ENCODE results near the gene EHMT1.

The EHMT1 gene

DNA sequence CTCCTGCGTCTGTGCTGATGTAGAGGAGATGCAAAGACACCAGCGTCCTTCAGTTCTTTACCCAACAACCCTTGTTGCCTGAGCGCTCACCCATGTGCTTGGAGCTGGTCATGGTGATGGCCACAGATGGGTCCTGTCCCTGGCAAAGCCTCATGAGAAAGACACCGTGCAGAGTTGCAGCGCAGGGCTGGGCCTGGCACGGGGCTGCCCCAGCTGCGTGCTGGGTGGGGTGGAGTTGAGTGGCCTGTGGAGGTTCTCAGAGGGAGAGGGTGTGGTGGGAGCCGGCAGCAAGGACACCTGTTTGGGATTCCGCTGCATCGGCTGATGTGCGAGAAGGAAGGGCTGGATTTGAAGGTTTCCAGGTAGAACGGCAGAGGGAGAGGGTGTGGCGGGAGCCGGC lies 133.6 kb downstream of the EHMT1 start:
- H3K27ac Mint-ChIP-seq: peak overlapping the region; percentile 88
- H3K27me3 Mint-ChIP-seq (ENCODE audit: low read depth, poor library complexity): no peaks in the 10 kb centered on the region
- DNase-seq: no peak
- no peak overlapping the region for H3K4me3 Mint-ChIP-seq
- peaks cover 33% of the 10 kb centered on the region for H3K9me3 Mint-ChIP-seq
- H3K36me3 Mint-ChIP-seq (ENCODE audit: low read depth): peaks cover 85% of the 10 kb centered on the region
- peaks cover 33% of the 10 kb centered on the region for H3K4me1 Mint-ChIP-seq
- no peak for TF ChIP-seq CTCF (IDR thresholded peaks at IDR 0.05)

- no peaks in the 10 kb centered on the region for H3K27me3 Mint-ChIP-seq (ENCODE audit: low read depth, poor library complexity)
Observed at GRCh38 chr9:137753192-137753765, 134.5 kb downstream of the EHMT1 start.

GRCh38 chr9:137755261-137755927 lies 136.6 kb downstream of the EHMT1 start:
- H3K27ac Mint-ChIP-seq: no peak overlapping the region
- peaks cover 42% of the 10 kb centered on the region for H3K4me1 Mint-ChIP-seq
- peaks cover 33% of the 10 kb centered on the region for H3K9me3 Mint-ChIP-seq
- H3K27me3 Mint-ChIP-seq (ENCODE audit: low read depth, poor library complexity): no peaks in the 10 kb centered on the region
- H3K36me3 Mint-ChIP-seq (ENCODE audit: low read depth): peaks cover 99% of the 10 kb centered on the region
- TF ChIP-seq CTCF (IDR thresholded peaks at IDR 0.05): no peak
- no peak overlapping the region for H3K4me3 Mint-ChIP-seq
- no peak for DNase-seq

More at GRCh38 chr9:137753192-137753765, 134.5 kb downstream of the EHMT1 start:
- peaks cover 33% of the 10 kb centered on the region for H3K9me3 Mint-ChIP-seq
- no peak overlapping the region for H3K4me3 Mint-ChIP-seq
- H3K36me3 Mint-ChIP-seq (ENCODE audit: low read depth): peaks cover 89% of the 10 kb centered on the region
- TF ChIP-seq CTCF (IDR thresholded peaks at IDR 0.05): no peak
- H3K4me1 Mint-ChIP-seq: peaks cover 34% of the 10 kb centered on the region
- no peak for DNase-seq
- H3K27ac Mint-ChIP-seq: peak overlapping the region; percentile 88

DNA sequence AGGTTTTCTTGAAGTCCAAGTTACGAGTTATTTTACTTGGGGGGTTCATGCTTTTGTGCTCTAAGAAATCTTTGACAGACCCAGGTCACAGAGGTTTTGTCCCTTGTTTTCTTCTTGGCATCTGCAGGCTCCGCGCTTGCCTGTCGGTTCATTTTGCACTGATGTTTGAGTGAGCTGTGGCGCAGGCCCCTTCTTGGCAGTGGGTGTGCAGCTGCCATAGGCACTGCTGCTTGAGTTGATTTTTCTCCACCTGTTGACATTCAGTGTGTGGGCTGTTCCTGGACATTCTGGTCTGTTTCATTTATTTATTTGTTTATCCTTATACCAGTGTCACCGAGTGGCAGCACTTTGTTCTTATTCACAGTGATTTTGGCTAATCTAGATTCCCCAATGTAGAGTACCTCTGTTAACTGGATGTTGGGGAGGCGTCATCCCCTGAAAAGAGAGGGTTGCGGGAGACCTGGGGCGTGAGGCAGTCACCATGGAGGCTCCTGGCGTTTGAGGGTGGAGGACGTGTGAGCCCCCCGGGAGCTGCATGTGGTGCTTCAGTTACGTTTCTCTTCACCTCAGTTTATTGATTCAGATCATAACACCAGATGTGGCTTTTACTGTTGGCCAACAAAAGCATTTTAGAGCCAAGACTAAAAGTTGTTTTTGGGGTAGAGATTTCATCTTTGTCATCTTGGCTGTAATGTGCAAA lies 137.4 kb downstream of the EHMT1 start:
- H3K36me3 Mint-ChIP-seq (ENCODE audit: low read depth): peaks cover 98% of the 10 kb centered on the region
- H3K4me3 Mint-ChIP-seq: no peak overlapping the region
- no peaks in the 10 kb centered on the region for H3K27me3 Mint-ChIP-seq (ENCODE audit: low read depth, poor library complexity)
- DNase-seq: no peak
- TF ChIP-seq CTCF (IDR thresholded peaks at IDR 0.05): no peak
- peaks cover 34% of the 10 kb centered on the region for H3K4me1 Mint-ChIP-seq
- H3K27ac Mint-ChIP-seq: peak overlapping the region; percentile 22
- H3K9me3 Mint-ChIP-seq: peaks cover 33% of the 10 kb centered on the region

DNA sequence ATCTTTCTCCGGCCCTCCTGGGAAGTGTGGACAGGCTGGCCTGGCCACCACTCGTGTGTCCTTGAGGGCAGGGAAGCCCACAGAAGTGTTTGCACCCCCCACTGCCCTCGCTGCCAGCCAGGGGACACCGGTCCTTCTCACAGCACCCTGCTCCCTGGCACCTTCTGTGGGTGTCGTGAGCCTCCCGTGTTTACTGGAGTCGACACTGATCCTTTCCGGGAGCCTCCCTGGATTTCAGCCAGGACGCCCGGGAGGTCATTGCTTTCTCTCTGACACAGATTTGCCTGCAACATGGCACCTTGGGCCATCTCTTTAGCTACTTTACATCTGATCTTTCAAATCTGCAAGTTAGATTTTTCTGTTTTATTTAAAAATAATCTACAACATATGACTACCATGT lies 138.3 kb downstream of the EHMT1 start:
- no peaks in the 10 kb centered on the region for H3K27me3 Mint-ChIP-seq (ENCODE audit: low read depth, poor library complexity)
- peaks cover 34% of the 10 kb centered on the region for H3K4me1 Mint-ChIP-seq
- peaks cover 93% of the 10 kb centered on the region for H3K36me3 Mint-ChIP-seq (ENCODE audit: low read depth)
- H3K4me3 Mint-ChIP-seq: no peak overlapping the region
- peaks cover 33% of the 10 kb centered on the region for H3K9me3 Mint-ChIP-seq
- no peak for DNase-seq
- TF ChIP-seq CTCF (IDR thresholded peaks at IDR 0.05): no peak
- peak overlapping the region; percentile 25 for H3K27ac Mint-ChIP-seq

Measured in nephron progenitor cell (in vitro differentiated cells).